Right atrium auricular region (tissue), 2 donors: Measurements from ENCODE around the gene PXDN. TPM values are rescaled to one million over a fixed set of nuclear protein-coding genes. Genes with fewer than 3 reads are reported as not detected.
"Not testable (repeated sequence)": the region's sequence is repeated elsewhere in the genome, so short reads cannot be mapped to it uniquely, and the experiment has no call there.

Source experiments
- DNase-seq: peaks from one replicate; pipeline ENCODE4 v3.0.0-alpha.2; 2019; ENCODE audit warnings: low spot score
- H3K27ac ChIP-seq, 2 donors: fragments of 200-600 bp; sonication (generic); 1 replicate in 1 of 2; 2 replicates in 1 of 2; pipeline ENCODE4 v1.5.1; 2016 to 2019
- H3K27me3 ChIP-seq, 2 donors: fragments of 200-600 bp; sonication (generic); one replicate each; pipeline versions ENCODE4 v1.5.1 to v1.6.0; 2017 to 2019
- H3K36me3 ChIP-seq: fragments of 200-600 bp; sonication (generic); one replicate; pipeline ENCODE4 v1.5.1; 2016
- H3K4me1 ChIP-seq, 2 donors: fragments of 200-600 bp; sonication (generic); one replicate each; pipeline versions ENCODE4 v1.5.1 to v1.6.0; 2017 to 2019
- H3K4me3 ChIP-seq, 2 donors: fragments of 200-600 bp; sonication (generic); 1 replicate in 1 of 2; 2 replicates in 1 of 2; pipeline ENCODE4 v1.5.1; 2017 to 2019; ENCODE audit warnings: mild to moderate bottlenecking in 1 of 2, moderate library complexity in 1 of 2
- H3K9me3 ChIP-seq, 2 donors: fragments of 200-600 bp; sonication (generic); one replicate each; pipeline ENCODE4 v1.5.1; 2019
- total RNA-seq, 2 donors: library from RNA; depleted of rRNA; stranded (reverse); fragments of >200 nt; gene quantifications; one replicate each; pipeline ENCODE4 v1.1.0, GENCODE V29; 2016
- TF ChIP-seq, protein P1 (sequence below), 2 donors: fragments of 200-600 bp; sonication (generic); IDR thresholded peaks; one replicate each; pipeline ENCODE4 v1.5.1; 2019; ENCODE audit warnings: antibody characterized with exemption in 2 of 2

PXDN gene
- total RNA-seq, 2 donors from 2014 or later, result 25.4 to 26.9 TPM

DNA sequence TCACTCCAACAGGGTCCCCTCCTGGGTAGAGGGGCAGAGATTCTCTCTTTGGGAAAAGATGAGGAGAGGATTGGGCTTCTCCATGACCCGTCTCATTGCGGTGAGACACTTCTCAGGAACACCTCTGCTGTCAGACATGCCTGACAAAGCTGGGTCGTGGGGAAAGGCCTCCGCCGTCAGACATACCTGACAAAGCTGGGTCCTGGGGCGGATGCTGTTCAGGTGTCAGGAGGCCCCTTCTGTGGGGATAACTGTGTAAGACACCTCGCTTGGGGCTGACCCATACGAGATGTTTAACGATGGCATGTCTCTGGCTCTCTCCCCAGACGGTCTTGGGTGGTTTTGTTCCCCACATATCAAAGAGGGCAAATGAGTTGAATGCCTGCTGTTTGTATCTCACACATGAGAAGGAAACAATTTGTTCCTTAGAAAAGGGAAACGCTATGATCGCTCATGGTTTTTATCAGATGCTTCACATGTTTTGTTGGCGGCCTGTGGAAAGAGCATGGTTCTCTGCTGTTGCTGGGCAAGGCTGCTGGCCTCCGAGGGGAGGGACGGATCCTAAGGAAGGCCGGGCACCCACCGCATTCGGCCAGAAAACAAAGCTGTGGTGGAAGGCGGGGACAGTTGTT, 40.8 kb upstream of the PXDN start:
- no peaks in the 10 kb centered on the region for H3K27me3 ChIP-seq

DNA sequence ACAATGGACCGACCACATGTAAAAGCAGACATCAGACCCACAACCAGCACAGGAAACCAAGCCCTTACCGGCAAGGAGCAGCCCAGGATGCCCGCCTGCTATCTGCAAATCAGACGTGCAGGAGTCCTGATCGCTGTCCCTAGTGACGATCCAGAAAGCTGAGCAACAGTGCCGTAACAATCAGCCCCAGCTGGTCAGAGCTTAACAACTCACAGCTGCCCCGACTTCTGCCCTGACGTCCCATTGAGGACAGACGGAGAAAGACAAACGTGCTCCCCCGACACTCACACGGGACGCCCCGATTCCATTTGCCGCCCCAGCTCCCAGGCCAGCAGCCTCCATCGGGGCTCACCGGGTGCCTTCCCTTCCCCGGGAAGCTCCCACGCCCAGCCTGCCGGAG, 39.8 kb upstream of the PXDN start:
- TF ChIP-seq, protein P1, sequence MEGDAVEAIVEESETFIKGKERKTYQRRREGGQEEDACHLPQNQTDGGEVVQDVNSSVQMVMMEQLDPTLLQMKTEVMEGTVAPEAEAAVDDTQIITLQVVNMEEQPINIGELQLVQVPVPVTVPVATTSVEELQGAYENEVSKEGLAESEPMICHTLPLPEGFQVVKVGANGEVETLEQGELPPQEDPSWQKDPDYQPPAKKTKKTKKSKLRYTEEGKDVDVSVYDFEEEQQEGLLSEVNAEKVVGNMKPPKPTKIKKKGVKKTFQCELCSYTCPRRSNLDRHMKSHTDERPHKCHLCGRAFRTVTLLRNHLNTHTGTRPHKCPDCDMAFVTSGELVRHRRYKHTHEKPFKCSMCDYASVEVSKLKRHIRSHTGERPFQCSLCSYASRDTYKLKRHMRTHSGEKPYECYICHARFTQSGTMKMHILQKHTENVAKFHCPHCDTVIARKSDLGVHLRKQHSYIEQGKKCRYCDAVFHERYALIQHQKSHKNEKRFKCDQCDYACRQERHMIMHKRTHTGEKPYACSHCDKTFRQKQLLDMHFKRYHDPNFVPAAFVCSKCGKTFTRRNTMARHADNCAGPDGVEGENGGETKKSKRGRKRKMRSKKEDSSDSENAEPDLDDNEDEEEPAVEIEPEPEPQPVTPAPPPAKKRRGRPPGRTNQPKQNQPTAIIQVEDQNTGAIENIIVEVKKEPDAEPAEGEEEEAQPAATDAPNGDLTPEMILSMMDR (IDR thresholded peaks at IDR 0.05), result no peak
- no peaks in the 10 kb centered on the region for H3K9me3 ChIP-seq
- no peak overlapping the region for H3K27ac ChIP-seq
- no peak for DNase-seq
- no peaks in the 10 kb centered on the region for H3K36me3 ChIP-seq
- H3K27me3 ChIP-seq, result no peaks in the 10 kb centered on the region
- no peak overlapping the region for H3K4me3 ChIP-seq
- no peaks in the 10 kb centered on the region for H3K4me1 ChIP-seq

More for the DNA sequence above, 40.8 kb upstream of the PXDN start:
- no peak overlapping the region for H3K4me3 ChIP-seq
- no peak overlapping the region for H3K27ac ChIP-seq
- DNase-seq, result no peak
- no peaks in the 10 kb centered on the region for H3K36me3 ChIP-seq
- TF ChIP-seq, protein P1 (IDR thresholded peaks at IDR 0.05), result no peak
- no peaks in the 10 kb centered on the region for H3K4me1 ChIP-seq
- H3K9me3 ChIP-seq, result no peaks in the 10 kb centered on the region

DNA sequence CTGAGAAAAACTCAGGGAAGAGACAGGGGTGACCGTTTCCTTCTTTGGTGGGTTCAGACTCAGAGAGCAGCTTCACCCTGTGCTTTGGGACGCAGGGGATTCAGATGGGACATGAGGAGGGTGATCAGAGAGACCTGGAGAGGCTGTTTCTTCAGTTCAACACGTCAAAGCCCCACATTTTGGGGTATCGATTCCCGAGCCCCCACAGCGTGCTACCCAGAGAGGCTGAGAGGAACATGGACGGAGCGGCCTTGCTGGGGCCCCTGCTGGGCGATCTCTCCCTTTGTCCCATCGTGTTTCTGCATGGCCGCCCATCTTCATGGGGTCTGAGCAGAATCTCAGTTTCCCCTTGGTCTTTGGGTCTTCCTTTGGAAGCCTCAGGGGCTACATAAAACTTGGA, 38.2 kb upstream of the PXDN start:
- Histone ChIP-seq H3K36me3 (no peaks in the 10 kb centered on the region), H3K27ac (no peak overlapping the region), H3K4me3 (no peak overlapping the region), H3K4me1 (no peaks in the 10 kb centered on the region), H3K27me3 (no peaks in the 10 kb centered on the region), H3K9me3 (no peaks in the 10 kb centered on the region)
- no peak for DNase-seq
- TF ChIP-seq, protein P1 (IDR thresholded peaks at IDR 0.05), result no peak

DNA sequence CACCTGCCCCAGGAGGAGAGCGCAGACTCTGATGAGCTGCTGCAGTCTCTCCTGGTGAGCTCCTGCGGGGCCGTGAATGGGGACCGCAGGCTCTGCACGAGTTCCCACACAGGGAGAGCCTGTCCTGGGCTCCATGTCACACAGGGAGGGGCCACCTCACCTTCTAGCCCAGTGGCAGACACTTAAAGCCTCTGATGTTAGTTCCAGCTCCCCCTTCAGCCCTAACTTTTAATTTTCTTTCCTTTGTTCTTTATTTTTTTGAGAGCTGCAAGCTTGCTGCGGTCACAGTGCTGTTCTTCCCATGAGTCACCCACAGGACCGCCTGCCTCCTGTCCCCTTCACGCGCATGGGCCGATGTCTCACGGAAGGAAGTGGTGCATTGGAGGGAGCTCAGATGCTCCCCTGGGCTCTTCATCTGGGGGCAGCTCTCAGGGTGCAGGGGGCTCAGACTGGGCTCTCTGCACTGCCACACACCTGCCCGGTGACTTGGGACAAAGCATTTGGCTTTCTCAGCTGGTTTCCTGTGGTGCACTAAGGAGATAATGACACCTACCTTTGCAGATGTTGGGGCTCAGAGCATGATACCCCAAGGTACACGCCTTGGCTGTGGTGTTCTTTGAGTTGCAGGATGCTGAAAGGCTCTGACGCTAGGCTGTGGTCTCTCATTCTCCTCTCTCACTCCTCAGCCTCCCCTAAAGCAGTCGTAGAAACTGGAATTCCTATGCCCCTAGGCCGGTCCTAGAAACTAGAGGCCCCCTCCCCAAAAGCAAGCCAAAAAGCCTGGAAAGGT, 37.2 kb upstream of the PXDN start:
- no peak for DNase-seq
- Histone ChIP-seq H3K36me3 (no peaks in the 10 kb centered on the region), H3K27ac (no peak overlapping the region), H3K4me1 (no peaks in the 10 kb centered on the region), H3K4me3 (no peak overlapping the region), H3K9me3 (no peaks in the 10 kb centered on the region), H3K27me3 (no peaks in the 10 kb centered on the region)
- TF ChIP-seq, protein P1 (IDR thresholded peaks at IDR 0.05), result no peak

DNA sequence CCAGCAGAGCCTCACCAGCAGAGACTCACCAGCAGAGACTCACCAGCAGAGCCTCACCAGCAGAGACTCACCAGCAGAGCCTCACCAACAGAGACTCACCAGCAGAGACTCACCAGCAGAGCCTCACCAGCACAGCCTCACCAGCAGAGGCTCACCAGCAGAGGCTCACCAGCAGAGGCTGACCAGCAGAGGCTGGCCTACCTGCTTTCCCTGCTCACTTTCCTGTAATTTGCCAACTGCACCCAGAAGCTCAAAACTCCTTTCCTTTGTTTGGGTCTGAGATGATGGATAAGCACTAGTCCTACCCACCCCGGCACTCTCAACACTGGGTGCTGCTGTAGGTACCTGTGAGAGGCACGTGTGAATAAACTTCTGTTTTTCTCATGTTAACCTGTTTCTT, 36.4 kb upstream of the PXDN start:
- DNase-seq, result no peak
- H3K4me1 ChIP-seq, result no peaks in the 10 kb centered on the region
- H3K27me3 ChIP-seq, result no peaks in the 10 kb centered on the region
- H3K9me3 ChIP-seq, result no peaks in the 10 kb centered on the region
- no peak overlapping the region for H3K4me3 ChIP-seq
- TF ChIP-seq, protein P1 (IDR thresholded peaks at IDR 0.05), result no peak
- no peaks in the 10 kb centered on the region for H3K36me3 ChIP-seq
- no peak overlapping the region for H3K27ac ChIP-seq

DNA sequence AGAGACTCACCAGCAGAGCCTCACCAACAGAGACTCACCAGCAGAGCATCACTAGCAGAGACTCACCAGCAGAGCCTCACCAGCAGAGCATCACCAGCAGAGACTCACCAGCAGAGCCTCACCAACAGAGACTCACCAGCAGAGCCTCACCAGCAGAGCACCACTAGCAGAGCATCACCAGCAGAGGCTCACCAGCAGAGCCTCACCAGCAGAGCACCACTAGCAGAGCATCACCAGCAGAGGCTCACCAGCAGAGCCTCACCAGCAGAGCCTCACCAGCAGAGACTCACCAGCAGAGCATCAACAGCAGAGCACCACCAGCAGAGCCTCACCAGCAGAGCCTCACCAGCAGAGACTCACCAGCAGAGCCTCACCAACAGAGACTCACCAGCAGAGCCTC, 35.7 kb upstream of the PXDN start:
- H3K27me3 ChIP-seq, H3K36me3 ChIP-seq: not testable (repeated sequence)

More for the DNA sequence above, 35.7 kb upstream of the PXDN start:
- not testable (repeated sequence) for H3K27ac ChIP-seq, H3K4me3 ChIP-seq, H3K9me3 ChIP-seq, DNase-seq, H3K4me1 ChIP-seq
